Muscle layer of colon (tissue), 2 donors: ENCODE results near the gene MAPK8IP1.
A peak's percentile ranks its signal among the peaks of the same experiment; 100 is the strongest.
"Not testable (repeated sequence)": the region's sequence is repeated elsewhere in the genome, so short reads cannot be mapped to it uniquely, and the experiment has no call there.

Experiments used
- H3K27ac ChIP-seq: one replicate; pipeline ENCODE4 v1.7.0; 2013; ENCODE audit warnings: low read depth, mild to moderate bottlenecking, low read length, moderate library complexity
- H3K27me3 ChIP-seq, 2 donors: one replicate each; pipeline ENCODE4 v1.7.0; 2013; ENCODE audit warnings: low read length in 2 of 2, mild to moderate bottlenecking in 2 of 2; ENCODE audit not compliant: insufficient read depth in 2 of 2, control insufficient read depth in 1 of 2
- H3K36me3 ChIP-seq: one replicate; pipeline ENCODE4 v1.7.0; 2013; ENCODE audit warnings: mild to moderate bottlenecking, low read length; ENCODE audit not compliant: insufficient read depth
- H3K4me1 ChIP-seq: one replicate; pipeline ENCODE4 v1.7.0; 2013; ENCODE audit warnings: mild to moderate bottlenecking, low read length; ENCODE audit not compliant: insufficient read depth
- H3K4me3 ChIP-seq, 2 donors: one replicate each; pipeline ENCODE4 v1.7.0; 2013; ENCODE audit warnings: low read length in 2 of 2, low read depth in 1 of 2, mild to moderate bottlenecking in 1 of 2, moderate library complexity in 1 of 2
- H3K9ac ChIP-seq: one replicate; pipeline ENCODE4 v1.7.0; 2013; ENCODE audit warnings: low read length
- H3K9me3 ChIP-seq: one replicate; pipeline ENCODE4 v1.7.0; 2013; ENCODE audit warnings: mild to moderate bottlenecking, low read length
- donor health status: abdominal sarcoma.
- donor health status: Adenocarcinoma of cecum.

The MAPK8IP1 gene

GRCh38 chr11:45905095-45905494 is 19.6 kb downstream of the MAPK8IP1 start:
- Histone ChIP-seq H3K9ac (no peak overlapping the region), H3K4me3 (no peak overlapping the region), H3K4me1 (peaks cover 13% of the 10 kb centered on the region), H3K9me3 (no peaks in the 10 kb centered on the region), H3K27me3 (no peaks in the 10 kb centered on the region), H3K27ac (no peak overlapping the region), H3K36me3 (no peaks in the 10 kb centered on the region)

GRCh38 chr11:45905576-45905975 is 20.1 kb downstream of the MAPK8IP1 start:
- not testable (repeated sequence) for H3K27me3 ChIP-seq, H3K4me3 ChIP-seq, H3K27ac ChIP-seq, H3K9me3 ChIP-seq, H3K36me3 ChIP-seq, H3K9ac ChIP-seq
- peaks cover 10% of the 10 kb centered on the region for H3K4me1 ChIP-seq

- Histone ChIP-seq H3K9ac (no peak overlapping the region), H3K4me1 (peaks cover 4% of the 10 kb centered on the region), H3K27ac (no peak overlapping the region), H3K9me3 (no peaks in the 10 kb centered on the region), H3K36me3 (peaks cover 3% of the 10 kb centered on the region), H3K27me3 (no peaks in the 10 kb centered on the region), H3K4me3 (no peak overlapping the region)
Measured at GRCh38 chr11:45906096-45906682, 20.7 kb downstream of the MAPK8IP1 start.

GRCh38 chr11:45906965-45907611 is 21.6 kb downstream of the MAPK8IP1 start, which contains the start of gene FREY1:
TSS of gene FREY1 (minus strand) at chr11:45907271. CDS start at chr11:45907245, 26 bp downstream.
- Histone ChIP-seq H3K4me1 (no peaks in the 10 kb centered on the region), H3K9ac (no peak within 1 kb of the TSS), H3K27me3 (no peaks in the 10 kb centered on the region), H3K27ac (no peak within 1 kb of the TSS), H3K4me3 (no peak within 1 kb of the TSS), H3K36me3 (peaks cover 3% of the 10 kb centered on the region), H3K9me3 (no peaks in the 10 kb centered on the region)

GRCh38 chr11:45907911-45908370 is 22.5 kb downstream of the MAPK8IP1 start:
- Histone ChIP-seq H3K27ac (no peak overlapping the region), H3K4me3 (no peak overlapping the region), H3K4me1 (no peaks in the 10 kb centered on the region), H3K27me3 (no peaks in the 10 kb centered on the region), H3K36me3 (peaks cover 3% of the 10 kb centered on the region), H3K9ac (no peak overlapping the region), H3K9me3 (no peaks in the 10 kb centered on the region)

- Histone ChIP-seq H3K4me1 (no peaks in the 10 kb centered on the region), H3K9ac (no peak overlapping the region), H3K4me3 (no peak overlapping the region), H3K27ac (no peak overlapping the region), H3K27me3 (no peaks in the 10 kb centered on the region), H3K36me3 (peaks cover 22% of the 10 kb centered on the region), H3K9me3 (no peaks in the 10 kb centered on the region)
Measured at GRCh38 chr11:45909594-45910475, 24.4 kb downstream of the MAPK8IP1 start.

- H3K4me1 ChIP-seq, result no peaks in the 10 kb centered on the region
- H3K36me3 ChIP-seq, result peaks cover 27% of the 10 kb centered on the region
- H3K27me3 ChIP-seq, result no peaks in the 10 kb centered on the region
- H3K4me3 ChIP-seq, result no peak overlapping the region
- H3K9ac ChIP-seq, result no peak overlapping the region
- no peaks in the 10 kb centered on the region for H3K9me3 ChIP-seq
- H3K27ac ChIP-seq, result no peak overlapping the region
Measured at GRCh38 chr11:45910623-45911022, 25.2 kb downstream of the MAPK8IP1 start.

GRCh38 chr11:45913514-45913913 is 28.1 kb downstream of the MAPK8IP1 start:
- no peak overlapping the region for H3K9ac ChIP-seq
- H3K36me3 ChIP-seq, result peaks cover 30% of the 10 kb centered on the region
- H3K9me3 ChIP-seq, result no peaks in the 10 kb centered on the region
- peaks cover 12% of the 10 kb centered on the region for H3K4me1 ChIP-seq
- no peak overlapping the region for H3K27ac ChIP-seq
- no peaks in the 10 kb centered on the region for H3K27me3 ChIP-seq
- H3K4me3 ChIP-seq, result no peak overlapping the region

- no peak overlapping the region for H3K27ac ChIP-seq
- no peaks in the 10 kb centered on the region for H3K27me3 ChIP-seq
- peaks cover 12% of the 10 kb centered on the region for H3K4me1 ChIP-seq
- H3K36me3 ChIP-seq, result peaks cover 30% of the 10 kb centered on the region
- H3K4me3 ChIP-seq, result no peak overlapping the region
- no peaks in the 10 kb centered on the region for H3K9me3 ChIP-seq
- no peak overlapping the region for H3K9ac ChIP-seq
Measured at GRCh38 chr11:45913942-45914635, 28.6 kb downstream of the MAPK8IP1 start.

- no peaks in the 10 kb centered on the region for H3K27me3 ChIP-seq
- H3K4me3 ChIP-seq, result no peak overlapping the region
- H3K9ac ChIP-seq, result no peak overlapping the region
- H3K36me3 ChIP-seq, result peaks cover 30% of the 10 kb centered on the region
- no peaks in the 10 kb centered on the region for H3K9me3 ChIP-seq
- H3K27ac ChIP-seq, result no peak overlapping the region
- H3K4me1 ChIP-seq, result peaks cover 12% of the 10 kb centered on the region
Measured at GRCh38 chr11:45915446-45915845, 30.0 kb downstream of the MAPK8IP1 start.

- Histone ChIP-seq H3K9ac (peak overlapping the region; percentile 86), H3K9me3 (no peaks in the 10 kb centered on the region), H3K36me3 (peaks cover 27% of the 10 kb centered on the region), H3K4me1 (peaks cover 12% of the 10 kb centered on the region), H3K27ac (peak overlapping the region; percentile 92), H3K4me3 (peak overlapping the region; percentile 86 to 99), H3K27me3 (peaks cover 0 to 11% of the 10 kb centered on the region in 2 donors)
Measured at GRCh38 chr11:45917286-45917622, 31.8 kb downstream of the MAPK8IP1 start.
